OCI-LY1 (cell line): ENCODE measurements around the gene CYSLTR1.

Experiments used
- EZH2 ChIP-seq: fragments of 200-600 bp; sonication (generic), shearing (Covaris generic); IDR thresholded peaks from 2 replicates; pipeline ENCODE4 v1.8.0; 2017; ENCODE audit warnings: borderline replicate concordance, mixed run types, mild to moderate bottlenecking, antibody characterized with exemption, low read length, moderate library complexity, mixed read lengths
- TF ChIP-seq, protein P1 (sequence below): fragments of 200-600 bp; sonication (generic), shearing (Covaris generic); IDR thresholded peaks from 2 replicates; pipeline ENCODE4 v1.5.1; 2017; ENCODE audit warnings: mild to moderate bottlenecking, antibody characterized with exemption, low read length, moderate library complexity, mixed read lengths

DNA sequence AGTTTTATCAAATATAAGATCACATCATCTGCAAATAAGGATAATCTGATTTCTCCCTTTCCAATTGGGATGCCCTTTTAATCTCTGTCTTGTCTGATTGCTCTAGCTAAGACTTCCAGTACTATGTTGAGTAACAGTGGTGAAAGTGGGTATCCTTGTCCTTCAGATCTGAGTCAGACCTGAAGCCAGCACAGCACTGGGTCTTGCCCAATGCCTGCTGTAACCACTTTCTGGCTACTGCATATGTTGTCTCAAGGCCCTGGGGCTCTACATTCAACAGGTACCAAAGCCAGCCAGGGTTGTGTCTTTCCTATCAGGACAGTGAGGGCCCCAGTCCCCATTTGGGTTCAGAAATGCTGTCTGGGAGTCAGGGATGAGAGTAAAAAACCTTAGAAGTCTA, 90.3 kb downstream of the CYSLTR1 start:
- TF ChIP-seq, protein P1, sequence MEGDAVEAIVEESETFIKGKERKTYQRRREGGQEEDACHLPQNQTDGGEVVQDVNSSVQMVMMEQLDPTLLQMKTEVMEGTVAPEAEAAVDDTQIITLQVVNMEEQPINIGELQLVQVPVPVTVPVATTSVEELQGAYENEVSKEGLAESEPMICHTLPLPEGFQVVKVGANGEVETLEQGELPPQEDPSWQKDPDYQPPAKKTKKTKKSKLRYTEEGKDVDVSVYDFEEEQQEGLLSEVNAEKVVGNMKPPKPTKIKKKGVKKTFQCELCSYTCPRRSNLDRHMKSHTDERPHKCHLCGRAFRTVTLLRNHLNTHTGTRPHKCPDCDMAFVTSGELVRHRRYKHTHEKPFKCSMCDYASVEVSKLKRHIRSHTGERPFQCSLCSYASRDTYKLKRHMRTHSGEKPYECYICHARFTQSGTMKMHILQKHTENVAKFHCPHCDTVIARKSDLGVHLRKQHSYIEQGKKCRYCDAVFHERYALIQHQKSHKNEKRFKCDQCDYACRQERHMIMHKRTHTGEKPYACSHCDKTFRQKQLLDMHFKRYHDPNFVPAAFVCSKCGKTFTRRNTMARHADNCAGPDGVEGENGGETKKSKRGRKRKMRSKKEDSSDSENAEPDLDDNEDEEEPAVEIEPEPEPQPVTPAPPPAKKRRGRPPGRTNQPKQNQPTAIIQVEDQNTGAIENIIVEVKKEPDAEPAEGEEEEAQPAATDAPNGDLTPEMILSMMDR = no peak
- no peak for TF ChIP-seq EZH2
